Tibial artery (tissue), 4 donors: Measurements from ENCODE around the gene ROR1.
A peak's percentile ranks its signal among the peaks of the same experiment; 100 is the strongest.

Experiments used
- DNase-seq, 2 donors: peaks; one replicate each; pipeline ENCODE4 v3.0.0-alpha.2; 2019
- H3K27ac ChIP-seq, 2 donors: fragments of 200-600 bp; sonication (generic) in 1 of 2; 1 replicate in 1 of 2; 2 replicates in 1 of 2; pipeline ENCODE4 v1.5.1; 2018 to 2019; ENCODE audit warnings: mild to moderate bottlenecking in 1 of 2
- H3K27me3 ChIP-seq, 2 donors: fragments of 200-600 bp; sonication (generic) in 1 of 2; one replicate each; pipeline versions ENCODE4 v1.5.1 to v1.6.0; 2016 to 2019
- H3K36me3 ChIP-seq, 3 donors: fragments of 200-600 bp; sonication (generic) in 2 of 3; one replicate each; pipeline ENCODE4 v1.5.1; 2016 to 2019; ENCODE audit warnings: mild to moderate bottlenecking in 2 of 3
- H3K4me1 ChIP-seq, 4 donors: fragments of 200-600 bp; sonication (generic) in 2 of 4; 1 replicate in 3 of 4; 2 replicates in 1 of 4; pipeline ENCODE4 v1.5.1; 2016 to 2019
- H3K4me3 ChIP-seq, 2 donors: fragments of 200-600 bp; sonication (generic) in 1 of 2; 1 replicate in 1 of 2; 2 replicates in 1 of 2; pipeline ENCODE4 v1.5.1; 2018 to 2019; ENCODE audit warnings: mild to moderate bottlenecking in 2 of 2
- H3K9me3 ChIP-seq, 3 donors: fragments of 200-600 bp; sonication (generic) in 1 of 3; one replicate each; pipeline ENCODE4 v1.5.1; 2016 to 2019
- CTCF ChIP-seq, 2 experiments: fragments of 200-600 bp in 1 of 2; fragments of 450-650 bp in 1 of 2; IDR thresholded peaks; one replicate each; pipeline ENCODE4 v1.5.1; 2017 to 2019; ENCODE audit warnings: antibody characterized with exemption in 2 of 2, mild to moderate bottlenecking in 1 of 2, moderate library complexity in 1 of 2
- intact Hi-C: fragments of 100-400 bp; cut with DNase I; formaldehyde crosslinking; loops from one replicate; pipeline ENCODE4 v1.15.0; 2023; ENCODE audit warnings: low total_unique reads

The ROR1 gene

GRCh38 chr1:63907051-63907450 is 133.2 kb downstream of the ROR1 start:
- Histone ChIP-seq H3K4me1 (peaks cover 0 to 61% (median 24%) of the 10 kb centered on the region in 4 donors), H3K4me3 (no peak overlapping the region)
- intact Hi-C loops: no loop called here

GRCh38 chr1:63908016-63908415 is 134.2 kb downstream of the ROR1 start:
- peaks cover 0 to 61% (median 29%) of the 10 kb centered on the region in 4 donors for H3K4me1 ChIP-seq
- intact Hi-C loops: no loop called here
- TF ChIP-seq CTCF (IDR thresholded peaks at IDR 0.05): no peak
- H3K27me3 ChIP-seq: no peaks in the 10 kb centered on the region
- no peak overlapping the region for H3K4me3 ChIP-seq
- H3K27ac ChIP-seq: no peak overlapping the region
- no peaks in the 10 kb centered on the region for H3K36me3 ChIP-seq
- H3K9me3 ChIP-seq: no peaks in the 10 kb centered on the region
- DNase-seq: no peak

More at GRCh38 chr1:63907051-63907450, 133.2 kb downstream of the ROR1 start:
- no peak for TF ChIP-seq CTCF (IDR thresholded peaks at IDR 0.05)
- Histone ChIP-seq H3K27me3 (no peaks in the 10 kb centered on the region), H3K9me3 (no peaks in the 10 kb centered on the region), H3K27ac (no peak overlapping the region), H3K36me3 (no peaks in the 10 kb centered on the region)
- no peak for DNase-seq

- Histone ChIP-seq H3K9me3 (no peaks in the 10 kb centered on the region), H3K36me3 (no peaks in the 10 kb centered on the region), H3K4me3 (no peak overlapping the region), H3K27me3 (no peaks in the 10 kb centered on the region), H3K4me1 (peaks cover 0 to 69% (median 37%) of the 10 kb centered on the region in 4 donors), H3K27ac (peak overlapping the region in 1 of 2 donors; percentile 9)
- DNase-seq: no peak
- TF ChIP-seq CTCF (IDR thresholded peaks at IDR 0.05): no peak
- intact Hi-C loops: no loop called here
Measured at GRCh38 chr1:63909526-63909925, 135.7 kb downstream of the ROR1 start.

GRCh38 chr1:63911049-63911448 is 137.2 kb downstream of the ROR1 start:
- Histone ChIP-seq H3K27ac (no peak overlapping the region), H3K4me1 (peaks cover 0 to 84% (median 40%) of the 10 kb centered on the region in 4 donors), H3K4me3 (no peak overlapping the region), H3K27me3 (no peaks in the 10 kb centered on the region), H3K9me3 (no peaks in the 10 kb centered on the region), H3K36me3 (no peaks in the 10 kb centered on the region)
- DNase-seq: no peak
- no peak for TF ChIP-seq CTCF (IDR thresholded peaks at IDR 0.05)
- intact Hi-C loops: loop anchor here (10.0 kb wide), 2 partner anchors 136 to 216 kb away; partner anchors contain the start of gene ROR1

GRCh38 chr1:63912643-63913042 is 138.8 kb downstream of the ROR1 start:
- TF ChIP-seq CTCF (IDR thresholded peaks at IDR 0.05): no peak
- no peaks in the 10 kb centered on the region for H3K9me3 ChIP-seq
- H3K27ac ChIP-seq: peak overlapping the region; percentile 9 to 56
- DNase-seq: no peak
- H3K4me3 ChIP-seq: no peak overlapping the region
- intact Hi-C loops: loop anchor here (10.0 kb wide), 2 partner anchors 138 to 218 kb away; partner anchors contain the start of gene ROR1
- no peaks in the 10 kb centered on the region for H3K36me3 ChIP-seq
- no peaks in the 10 kb centered on the region for H3K27me3 ChIP-seq
- peaks cover 0 to 88% (median 45%) of the 10 kb centered on the region in 4 donors for H3K4me1 ChIP-seq

GRCh38 chr1:63913533-63913932 is 139.7 kb downstream of the ROR1 start:
- TF ChIP-seq CTCF (IDR thresholded peaks at IDR 0.05): no peak
- Histone ChIP-seq H3K4me3 (peak overlapping the region; percentile 2 to 13), H3K27me3 (no peaks in the 10 kb centered on the region), H3K4me1 (peaks cover 0 to 87% (median 46%) of the 10 kb centered on the region in 4 donors), H3K9me3 (no peaks in the 10 kb centered on the region), H3K36me3 (no peaks in the 10 kb centered on the region), H3K27ac (peak overlapping the region; percentile 52 to 56)
- DNase-seq: no peak
- intact Hi-C loops: loop anchor here (10.0 kb wide), 2 partner anchors 139 to 219 kb away; partner anchors contain the start of gene ROR1
